Stimulated activated CD4-positive, alpha-beta T cell treated with anti-CD3 and anti-CD28 coated beads, TNF-alpha, amount 100 ng/mL, for 24 hours (primary cell): Measurements from ENCODE around the gene ANKRD13B.

Experiments used
- DNase-seq, 3 experiments: peaks; one replicate each; pipeline ENCODE4 v3.0.0-alpha.2; 2020; ENCODE audit warnings: low read depth in 3 of 3

Gene ANKRD13B

DNA sequence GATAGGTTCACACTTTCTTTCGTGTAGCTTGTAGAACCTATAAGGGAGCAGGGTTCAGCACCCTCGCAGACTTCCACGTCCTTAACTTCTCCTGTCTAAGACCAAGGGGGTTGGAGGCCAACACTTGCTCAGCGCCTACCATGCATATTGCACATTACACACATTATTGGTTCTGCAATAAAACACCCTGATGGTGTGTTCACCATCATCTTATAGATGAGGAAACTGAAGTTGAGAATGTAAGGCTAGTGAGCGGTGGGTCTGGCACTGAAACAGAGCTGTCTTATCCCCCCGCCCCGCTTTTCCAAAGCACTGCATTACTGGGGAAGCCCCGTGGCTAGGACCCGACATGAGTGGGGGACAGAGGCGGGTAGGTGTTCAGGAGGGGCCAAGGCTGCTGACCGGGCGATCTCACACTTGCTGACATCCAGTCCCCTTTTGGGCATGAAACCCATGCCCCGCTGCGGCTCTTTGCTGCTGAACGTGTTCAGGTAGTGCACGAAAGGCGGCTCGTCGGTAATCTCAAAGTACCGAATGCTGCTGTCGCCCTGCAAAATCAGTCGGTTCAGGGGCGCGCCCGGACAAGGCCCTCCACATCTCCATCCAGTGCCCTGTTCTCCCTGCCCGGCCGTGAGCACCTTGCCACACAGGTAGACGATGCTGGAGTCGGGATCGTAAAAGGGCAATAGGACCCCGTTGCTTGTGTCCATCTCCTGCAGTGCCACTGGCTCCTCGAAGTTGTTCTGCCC is 23.5 kb downstream of the ANKRD13B start:
- DNase-seq = no peak

DNA sequence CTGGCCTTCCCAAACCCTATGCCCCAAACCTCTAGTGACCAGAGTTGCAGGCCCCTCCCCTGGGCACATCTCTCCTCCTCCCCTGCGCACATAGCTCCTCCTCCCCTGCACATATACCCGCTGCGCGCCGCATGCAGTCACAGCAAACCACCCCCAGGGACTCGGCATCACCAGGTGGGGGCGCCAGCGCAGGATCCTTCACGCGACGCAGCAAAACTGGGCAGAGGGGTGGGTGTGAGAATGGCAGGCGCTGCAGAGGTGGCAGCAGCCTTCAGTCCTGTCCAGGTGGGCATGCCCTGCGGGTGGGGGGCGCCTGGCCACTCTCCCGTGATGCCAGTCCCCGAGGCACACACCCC is 24.2 kb downstream of the ANKRD13B start:
- DNase-seq = peak; percentile 84 to 92 (median 88)

GRCh38 chr17:29617481-29618271 is 24.7 kb downstream of the ANKRD13B start:
- DNase-seq = peak; percentile 74 to 87 (median 76)

GRCh38 chr17:29618272-29619065 is 25.5 kb downstream of the ANKRD13B start:
- DNase-seq = no peak

- no peak for DNase-seq
Measured at GRCh38 chr17:29619251-29619650, 26.3 kb downstream of the ANKRD13B start.

DNA sequence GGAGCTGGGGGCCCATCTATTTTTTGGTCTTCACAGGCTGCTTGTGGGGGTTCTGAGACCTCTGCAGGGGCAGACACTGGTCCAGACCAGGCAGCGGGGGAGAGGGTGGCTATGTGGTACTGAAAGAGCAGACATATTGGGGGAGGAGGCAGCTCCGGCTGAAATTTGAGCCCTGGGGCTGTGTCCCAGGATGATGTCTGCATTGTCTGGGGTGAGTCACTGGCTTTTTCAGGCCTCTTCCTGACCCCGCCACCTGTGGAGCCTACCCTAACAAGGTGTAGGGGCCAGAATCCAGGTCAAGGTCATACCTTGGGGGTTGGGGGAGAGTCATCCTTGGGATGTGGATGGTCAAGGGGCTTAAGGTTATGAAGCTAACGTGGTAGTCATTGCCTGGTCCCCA is 27.3 kb downstream of the ANKRD13B start:
- no peak for DNase-seq

GRCh38 chr17:29620779-29621500 is 28.0 kb downstream of the ANKRD13B start:
- DNase-seq = no peak

DNA sequence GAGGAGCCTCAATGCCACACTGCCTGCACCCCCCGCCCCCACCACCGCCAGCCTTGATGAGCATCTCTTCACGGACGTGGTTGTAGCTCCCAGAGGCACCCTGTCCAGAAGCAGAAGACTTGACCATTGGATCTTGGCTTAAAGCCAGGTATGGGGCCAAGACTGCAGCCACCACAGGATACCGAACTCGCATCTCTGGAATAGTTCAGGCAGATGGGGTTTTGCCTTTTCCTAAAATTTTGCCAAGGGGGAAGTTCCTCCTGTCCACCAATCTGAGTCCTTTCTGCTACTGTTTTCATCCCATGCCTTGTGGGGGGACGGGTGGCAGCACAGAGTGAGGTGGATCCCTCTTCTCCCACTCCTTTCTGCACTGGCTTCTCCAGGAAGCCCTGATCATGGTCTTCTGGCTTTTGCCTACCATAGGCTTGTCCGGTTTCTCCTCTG is 28.8 kb downstream of the ANKRD13B start:
- DNase-seq = no peak

DNA sequence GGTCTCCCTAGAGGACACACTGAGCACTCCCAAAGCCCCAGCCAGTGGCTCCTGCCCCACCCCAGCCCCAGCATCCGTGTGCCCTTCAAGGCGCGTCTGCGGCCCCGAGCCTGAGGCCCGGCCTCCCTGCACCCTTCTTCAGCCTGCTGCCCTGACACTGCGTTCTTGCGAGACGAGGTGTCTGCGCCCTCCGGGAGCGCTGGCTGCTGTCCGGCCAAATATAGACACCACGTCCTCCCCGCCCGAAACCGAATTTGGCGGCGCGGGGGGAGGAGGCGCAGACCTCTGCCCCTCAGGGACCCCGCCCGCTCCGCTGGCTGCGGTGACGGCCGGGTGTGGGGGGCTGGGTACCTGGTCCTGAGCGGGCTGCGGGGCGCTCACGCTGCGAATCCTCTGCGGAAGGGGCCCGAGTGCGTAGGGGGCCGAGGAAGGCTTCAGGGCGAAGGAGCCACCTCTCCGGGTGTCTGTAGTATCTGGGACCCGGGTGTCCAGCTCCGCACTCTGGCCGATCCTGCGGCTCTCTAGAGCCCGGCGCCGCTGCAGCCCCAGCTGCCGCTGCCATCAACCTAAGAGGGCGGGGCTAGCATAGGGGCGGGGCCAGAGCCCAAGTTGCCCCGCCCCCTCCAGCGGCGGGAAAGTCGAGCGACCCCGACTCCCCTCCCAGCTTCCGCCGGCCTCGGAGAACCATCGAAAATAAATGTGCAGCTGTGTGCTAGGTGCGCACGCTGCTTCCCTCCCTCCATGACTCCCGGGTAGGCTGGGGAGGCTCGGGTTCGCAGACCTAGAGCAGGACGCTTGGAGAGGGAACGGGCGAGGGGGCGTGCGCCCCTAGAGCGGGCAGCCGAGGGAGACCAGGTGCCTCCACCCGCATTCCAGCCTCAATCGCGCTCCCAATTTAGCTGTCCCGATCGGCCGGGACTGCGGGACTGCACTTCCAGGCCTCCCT is 29.7 kb downstream of the ANKRD13B start, which contains the start of gene CORO6:
CORO6 (minus strand) TSS at position 576 of the 946 bp plus-strand sequence. CDS start 1,491 bp downstream, outside the sequence.
- DNase-seq = peak in 2 of 3 experiments; percentile 53 to 69

GRCh38 chr17:29623283-29623647 is 30.3 kb downstream of the ANKRD13B start:
- no peak for DNase-seq

DNA sequence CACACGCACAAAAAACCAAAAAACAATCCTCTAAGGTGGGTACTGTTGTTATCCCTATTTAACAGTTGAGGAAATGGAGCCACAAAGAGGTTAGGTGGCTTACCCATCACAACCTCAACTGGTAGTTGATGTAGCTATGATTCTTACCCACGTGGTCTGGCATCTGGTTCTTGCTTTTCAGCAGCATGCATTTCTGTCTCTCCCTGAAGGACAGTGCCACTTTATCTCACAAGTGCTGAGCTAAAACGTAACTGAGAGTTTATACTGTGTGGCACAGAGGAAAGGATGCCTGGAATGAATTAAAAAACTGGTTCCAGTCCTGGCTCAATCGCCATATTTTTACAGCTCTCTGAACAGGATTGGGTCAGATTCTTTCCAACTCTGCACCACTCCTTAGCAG is 31.7 kb downstream of the ANKRD13B start:
- DNase-seq = no peak

- DNase-seq = no peak
Measured at GRCh38 chr17:29625037-29625750, 32.3 kb downstream of the ANKRD13B start.

DNA sequence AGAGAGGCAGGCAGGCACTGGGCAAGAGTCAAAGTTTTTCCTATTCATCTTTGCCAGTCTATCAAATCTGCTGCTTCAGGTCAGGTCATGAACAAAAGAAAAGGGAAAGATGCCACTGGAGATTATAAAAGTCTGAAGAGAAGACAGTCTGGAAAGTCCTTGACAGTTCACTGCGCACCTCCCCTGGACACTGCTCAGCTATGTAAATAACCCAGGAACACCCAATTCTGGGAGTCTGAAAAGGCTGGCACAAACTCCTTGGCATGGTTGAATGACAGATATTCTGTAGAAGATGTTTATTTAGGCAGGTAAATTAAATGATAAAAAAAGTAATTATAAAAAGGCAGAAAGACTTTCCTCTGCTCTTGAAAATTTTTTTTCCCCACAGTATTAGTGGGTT is 35.0 kb downstream of the ANKRD13B start:
- no peak for DNase-seq

DNA sequence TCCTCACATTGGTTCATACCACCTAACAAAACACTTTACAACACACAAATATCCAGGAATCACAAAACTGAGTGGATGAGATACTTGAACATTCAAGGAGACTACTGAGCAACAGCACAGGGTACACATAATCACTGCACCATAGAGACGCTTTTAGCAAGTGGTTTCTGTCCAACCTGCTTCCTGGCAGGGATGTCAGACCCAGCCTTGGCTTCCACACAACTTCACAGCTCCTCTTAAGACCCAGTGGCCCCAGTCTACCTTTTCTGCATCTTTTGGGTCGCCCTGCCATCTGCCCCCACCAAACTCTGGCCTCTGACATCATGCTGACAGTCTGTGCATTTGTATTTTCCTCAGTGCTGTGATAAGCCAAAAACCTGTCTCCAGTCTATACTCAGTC is 35.7 kb downstream of the ANKRD13B start:
- DNase-seq = no peak

DNA sequence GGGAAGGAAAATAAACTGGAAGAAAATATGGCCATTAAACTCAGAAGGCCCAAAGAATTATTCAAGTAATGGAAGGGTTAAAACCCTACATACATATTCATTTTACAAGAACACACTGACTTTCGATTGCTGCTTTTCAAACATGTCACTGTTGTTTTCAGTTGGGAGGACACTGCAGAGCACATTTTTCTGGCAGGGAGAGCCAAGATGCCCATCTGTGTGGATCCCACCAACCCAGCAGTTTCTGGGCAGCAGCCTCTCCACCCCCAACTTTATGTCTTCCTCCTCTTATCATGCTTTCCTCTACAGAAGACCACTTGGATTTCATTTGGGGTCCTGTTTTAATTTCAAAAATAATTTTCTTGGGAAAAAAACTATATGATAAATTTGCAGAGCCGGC is 36.9 kb downstream of the ANKRD13B start:
- no peak for DNase-seq

DNA sequence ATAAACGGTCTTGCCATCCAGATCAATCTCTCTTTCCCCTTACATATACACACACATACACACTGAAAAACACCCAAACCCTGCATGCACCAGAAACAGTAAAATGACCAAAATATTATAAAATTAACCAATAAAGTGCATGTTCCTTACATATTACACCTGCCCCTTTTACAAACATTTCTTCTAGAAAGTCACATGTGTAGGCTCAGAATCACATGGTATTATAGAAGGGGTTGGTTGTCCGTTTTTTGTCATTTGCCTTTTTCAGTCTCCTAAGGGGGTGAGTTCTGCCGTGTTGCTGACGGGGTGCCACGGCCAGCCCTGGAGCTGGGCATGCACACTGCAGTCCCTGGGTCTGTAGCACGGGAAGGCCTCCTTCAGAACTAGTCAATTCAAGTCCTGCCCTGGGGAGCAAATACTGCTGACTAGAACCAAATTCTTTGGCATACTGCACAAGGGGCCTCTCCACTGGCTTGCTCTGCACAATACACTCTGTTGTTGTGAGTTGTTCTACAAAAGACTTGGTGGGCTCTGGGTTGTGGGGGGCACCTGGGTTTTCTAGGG is 37.8 kb downstream of the ANKRD13B start:
- no peak for DNase-seq

GRCh38 chr17:29633886-29634285 is 41.0 kb downstream of the ANKRD13B start:
- DNase-seq = no peak

GRCh38 chr17:29640413-29640812 is 47.5 kb downstream of the ANKRD13B start:
- DNase-seq = no peak

DNA sequence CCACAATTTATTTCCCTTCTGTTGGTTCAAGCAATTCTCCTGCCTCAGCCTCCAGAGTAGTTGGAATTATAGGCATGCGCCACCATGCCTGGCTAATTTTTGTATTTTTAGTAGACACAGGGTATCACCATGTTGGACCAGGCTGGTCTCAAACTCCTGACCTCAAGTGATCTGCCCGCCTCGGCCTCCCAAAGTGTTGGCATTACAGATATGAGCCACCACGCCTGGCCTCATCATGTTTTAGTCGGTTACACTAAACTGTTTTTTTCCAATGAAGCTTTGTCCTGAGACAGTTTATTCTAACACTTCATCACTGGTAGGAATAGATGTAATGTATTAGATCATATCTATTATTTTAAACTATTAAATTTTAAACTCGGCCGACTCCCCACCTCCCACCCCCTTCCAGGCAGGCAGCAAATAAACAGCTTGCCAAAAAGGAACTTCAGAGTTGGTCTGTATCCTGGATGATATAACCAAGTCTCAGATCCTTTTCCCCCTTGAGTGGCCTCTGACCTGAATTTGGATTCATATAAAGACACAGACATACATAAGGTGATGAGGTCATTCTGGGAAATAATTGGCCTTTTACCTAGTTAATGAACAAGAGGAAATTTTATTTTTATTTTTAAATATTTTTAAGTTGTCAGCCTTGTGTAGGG is 48.2 kb downstream of the ANKRD13B start:
- no peak for DNase-seq
